Esophagus squamous epithelium (tissue), 4 donors: ENCODE measurements around the gene BICC1.

Source experiments
- CTCF ChIP-seq, 6 experiments: fragments of 450-650 bp in 4 of 6; fragments of 200-600 bp in 2 of 6; sonication (generic) in 2 of 6; IDR thresholded peaks; one replicate each; pipeline ENCODE4 v1.5.1; 2016 to 2019; ENCODE audit warnings: antibody characterized with exemption in 6 of 6, mild to moderate bottlenecking in 4 of 6, moderate library complexity in 4 of 6
- POLR2A ChIP-seq, 4 donors: fragments of 450-650 bp; IDR thresholded peaks; one replicate each; pipeline ENCODE4 v1.6.1; 2017; ENCODE audit warnings: antibody characterized with exemption in 4 of 4, mild to moderate bottlenecking in 4 of 4, moderate library complexity in 3 of 4

- TF ChIP-seq CTCF (IDR thresholded peaks at IDR 0.05): no peak
- no peak for TF ChIP-seq POLR2A (IDR thresholded peaks at IDR 0.05)
Measured at GRCh38 chr10:58840840-58841435, 328.3 kb downstream of the BICC1 start.
